Central memory CD8-positive, alpha-beta T cell (primary cell): ENCODE measurements around the gene PHC2.

Experiments
- ATAC-seq: fragments of 150-1000 bp; cut with Tn5 transposase; replicated peaks from 2 replicates; pipeline ENCODE4 v1.10.0; 2022; ENCODE audit warnings: mild to moderate bottlenecking, moderate FRiP score, moderate number of reproducible peaks; ENCODE audit not compliant: poor library complexity, severe bottlenecking; ENCODE audit errors: extremely low read depth
- DNase-seq, 2 donors: peaks; one replicate each; pipeline ENCODE4 v3.0.0; 2021; ENCODE audit warnings: low spot score in 2 of 2
- H3K27ac Mint-ChIP-seq: one replicate; pipeline ENCODE4 v1.8.0; 2022; ENCODE audit warnings: low read depth, mild to moderate bottlenecking, moderate library complexity, mixed read lengths
- H3K27me3 Mint-ChIP-seq: one replicate; pipeline ENCODE4 v1.8.0; 2022; ENCODE audit warnings: mixed read lengths
- H3K36me3 Mint-ChIP-seq: one replicate; pipeline ENCODE4 v1.8.0; 2022; ENCODE audit warnings: mild to moderate bottlenecking, moderate library complexity, mixed read lengths; ENCODE audit not compliant: insufficient read depth
- H3K4me1 Mint-ChIP-seq: one replicate; pipeline ENCODE4 v1.8.0; 2022; ENCODE audit warnings: mixed read lengths
- H3K4me3 Mint-ChIP-seq: one replicate; pipeline ENCODE4 v1.8.0; 2022; ENCODE audit warnings: mild to moderate bottlenecking, moderate library complexity, mixed read lengths
- H3K9me3 Mint-ChIP-seq: one replicate; pipeline ENCODE4 v1.8.0; 2022; ENCODE audit warnings: mixed read lengths

Gene PHC2

DNA sequence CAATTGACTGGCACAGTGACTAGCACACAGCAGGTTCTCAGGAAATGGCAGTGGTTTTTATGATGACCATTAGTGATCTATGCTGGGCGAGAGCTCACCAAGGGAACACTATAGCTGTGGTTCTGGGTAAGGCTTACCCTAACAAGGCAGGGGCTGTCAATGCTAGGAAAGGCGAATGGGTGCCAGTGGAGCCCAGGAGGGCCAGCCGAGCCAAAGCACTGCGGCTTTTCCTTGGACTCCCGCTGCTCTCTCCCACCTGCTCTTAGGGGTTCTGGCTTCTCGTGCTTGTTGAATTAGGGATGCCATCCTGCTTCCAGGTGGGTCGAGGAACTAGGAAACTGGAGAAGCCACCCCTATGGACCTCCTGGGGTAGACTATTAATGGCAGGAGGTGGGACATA lies 100.0 kb downstream of the PHC2 start:
- ATAC-seq: no peak
- H3K27me3 Mint-ChIP-seq: no peaks in the 10 kb centered on the region
- H3K4me1 Mint-ChIP-seq: peaks cover 7% of the 10 kb centered on the region
- no peak for DNase-seq
- H3K27ac Mint-ChIP-seq: no peak overlapping the region
- no peak overlapping the region for H3K4me3 Mint-ChIP-seq
- H3K36me3 Mint-ChIP-seq: peaks cover 48% of the 10 kb centered on the region
- H3K9me3 Mint-ChIP-seq: no peaks in the 10 kb centered on the region

GRCh38 chr1:33330361-33330890 lies 100.5 kb downstream of the PHC2 start:
- no peak for DNase-seq

DNA sequence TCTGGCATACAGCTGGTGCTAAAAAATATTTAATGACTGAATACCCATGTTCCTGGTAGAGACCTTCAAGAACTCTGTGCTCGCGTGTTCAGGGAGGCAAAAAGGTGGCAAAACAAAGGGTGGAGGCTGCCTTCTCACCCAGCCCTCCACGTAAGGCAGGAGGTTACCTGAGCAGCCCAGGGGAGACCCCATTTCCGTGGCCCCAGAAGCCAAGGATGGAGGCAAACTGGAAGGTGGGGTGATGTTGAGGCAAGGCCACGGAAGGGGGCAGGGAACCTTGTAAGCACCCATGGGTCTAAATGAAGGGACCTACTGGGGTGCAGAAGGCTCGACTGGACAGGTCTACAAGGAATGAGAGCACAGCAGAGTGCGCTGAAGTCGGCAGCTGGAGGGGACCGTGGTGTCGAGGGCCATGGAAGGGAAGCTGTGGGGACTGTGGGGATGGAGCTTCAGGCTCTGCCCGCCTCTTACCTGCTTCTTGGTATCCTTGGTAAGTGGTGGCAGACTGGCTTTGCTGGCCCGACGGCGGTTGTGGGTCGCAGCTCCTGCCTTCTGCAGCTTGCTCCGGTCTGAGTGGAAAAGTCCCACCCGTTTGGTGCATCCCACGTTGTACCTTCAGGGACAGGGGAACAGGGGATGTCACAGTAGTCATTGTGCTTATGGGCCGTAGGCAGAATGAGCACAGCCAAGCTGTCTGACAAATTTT lies 101.1 kb downstream of the PHC2 start:
- ATAC-seq: no peak
- Mint-ChIP-seq H3K27me3 (no peaks in the 10 kb centered on the region), H3K27ac (no peak overlapping the region), H3K4me1 (peaks cover under 1% of the 10 kb centered on the region), H3K9me3 (no peaks in the 10 kb centered on the region), H3K36me3 (peaks cover 54% of the 10 kb centered on the region), H3K4me3 (no peak overlapping the region)
- no peak for DNase-seq

More at GRCh38 chr1:33330361-33330890, 100.5 kb downstream of the PHC2 start:
- ATAC-seq: no peak
- Mint-ChIP-seq H3K9me3 (no peaks in the 10 kb centered on the region), H3K27me3 (no peaks in the 10 kb centered on the region), H3K36me3 (peaks cover 49% of the 10 kb centered on the region), H3K4me1 (peaks cover 7% of the 10 kb centered on the region), H3K4me3 (no peak overlapping the region), H3K27ac (no peak overlapping the region)

GRCh38 chr1:33328817-33329216 lies 102.1 kb downstream of the PHC2 start:
- no peak overlapping the region for H3K27ac Mint-ChIP-seq
- H3K4me1 Mint-ChIP-seq: no peaks in the 10 kb centered on the region
- H3K4me3 Mint-ChIP-seq: no peak overlapping the region
- peaks cover 57% of the 10 kb centered on the region for H3K36me3 Mint-ChIP-seq
- no peak for ATAC-seq
- H3K9me3 Mint-ChIP-seq: no peaks in the 10 kb centered on the region
- DNase-seq: no peak
- no peaks in the 10 kb centered on the region for H3K27me3 Mint-ChIP-seq

- Mint-ChIP-seq H3K4me3 (no peak overlapping the region), H3K36me3 (peaks cover 59% of the 10 kb centered on the region), H3K27me3 (no peaks in the 10 kb centered on the region), H3K4me1 (no peaks in the 10 kb centered on the region), H3K27ac (no peak overlapping the region), H3K9me3 (no peaks in the 10 kb centered on the region)
- DNase-seq (no peak), ATAC-seq (no peak)
These were observed 103.1 kb downstream of the PHC2 start for GRCh38 chr1:33327587-33328325.

DNA sequence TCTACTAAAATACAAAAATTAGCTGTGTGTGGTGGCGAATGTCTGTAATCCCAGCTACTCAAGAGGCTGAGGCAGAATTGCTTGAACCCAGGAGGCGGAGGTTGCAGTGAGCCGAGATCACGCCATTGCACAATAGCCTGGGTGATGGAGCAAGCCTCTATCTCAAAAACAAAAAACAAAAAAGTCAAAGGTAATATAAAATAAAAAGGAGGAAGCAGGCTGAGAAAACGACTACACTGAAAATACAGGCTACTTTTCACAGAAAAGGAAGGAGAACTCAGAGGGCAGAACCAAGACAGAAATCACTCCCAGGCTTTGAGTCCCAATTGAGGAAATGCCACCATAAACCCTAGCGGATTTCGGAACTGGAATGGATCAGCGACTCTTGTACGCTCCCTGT lies 104.1 kb downstream of the PHC2 start:
- H3K9me3 Mint-ChIP-seq: no peaks in the 10 kb centered on the region
- no peaks in the 10 kb centered on the region for H3K27me3 Mint-ChIP-seq
- DNase-seq (no peak), ATAC-seq (no peak)
- no peak overlapping the region for H3K27ac Mint-ChIP-seq
- no peaks in the 10 kb centered on the region for H3K4me1 Mint-ChIP-seq
- H3K4me3 Mint-ChIP-seq: no peak overlapping the region
- H3K36me3 Mint-ChIP-seq: peaks cover 54% of the 10 kb centered on the region

DNA sequence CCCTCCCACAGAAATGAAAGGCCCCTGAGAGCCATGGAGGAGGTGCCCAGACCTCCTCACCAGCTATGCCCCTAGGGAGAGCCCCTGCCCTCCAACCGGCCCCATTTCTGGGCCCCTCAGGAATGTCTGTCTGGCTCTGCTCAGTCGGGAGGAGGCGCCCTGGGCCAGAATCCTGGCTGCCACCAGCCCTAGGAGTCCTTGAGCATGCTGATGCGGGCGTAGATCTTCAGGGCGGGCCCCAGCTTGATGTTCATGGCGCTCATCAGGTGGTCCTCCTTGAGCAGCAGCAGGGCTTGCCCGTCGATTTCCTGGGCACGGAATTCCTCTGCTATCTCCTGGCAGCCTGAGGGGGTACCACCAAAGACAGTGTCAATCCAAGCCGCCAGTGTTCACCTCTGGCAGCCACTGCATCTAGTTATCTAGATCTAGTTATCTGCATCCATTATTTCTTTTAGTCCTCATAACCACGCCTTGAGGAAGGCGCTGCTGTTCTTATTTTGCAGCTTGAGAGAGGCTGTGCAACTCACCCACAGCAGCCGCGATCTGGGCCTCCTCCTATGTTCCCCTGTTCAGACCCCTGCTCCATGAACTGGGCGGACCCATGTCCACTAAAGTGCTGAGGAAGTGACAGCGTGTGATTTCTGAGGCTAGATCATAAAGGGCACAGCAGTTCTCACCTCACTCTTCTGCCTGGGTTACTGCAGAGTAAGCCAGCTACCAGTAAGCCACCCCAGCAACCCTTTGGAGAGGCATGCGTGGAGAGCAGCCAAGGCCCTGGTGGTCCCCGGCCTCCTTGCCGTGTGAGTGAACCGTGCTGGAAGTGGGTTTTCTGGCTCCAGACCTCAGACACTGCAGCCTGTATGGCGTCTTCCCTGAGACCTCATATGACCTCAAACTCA lies 106.0 kb downstream of the PHC2 start:
- H3K9me3 Mint-ChIP-seq: no peaks in the 10 kb centered on the region
- H3K27ac Mint-ChIP-seq: no peak overlapping the region
- no peak overlapping the region for H3K4me3 Mint-ChIP-seq
- peaks cover 44% of the 10 kb centered on the region for H3K36me3 Mint-ChIP-seq
- no peaks in the 10 kb centered on the region for H3K27me3 Mint-ChIP-seq
- H3K4me1 Mint-ChIP-seq: no peaks in the 10 kb centered on the region
- ATAC-seq (no peak), DNase-seq (no peak)

- DNase-seq (no peak), ATAC-seq (no peak)
- Mint-ChIP-seq H3K36me3 (peaks cover 41% of the 10 kb centered on the region), H3K4me1 (no peaks in the 10 kb centered on the region), H3K9me3 (no peaks in the 10 kb centered on the region), H3K27me3 (no peaks in the 10 kb centered on the region), H3K4me3 (no peak overlapping the region), H3K27ac (no peak overlapping the region)
These were observed 107.0 kb downstream of the PHC2 start for GRCh38 chr1:33323663-33324477.

- no peaks in the 10 kb centered on the region for H3K4me1 Mint-ChIP-seq
- H3K36me3 Mint-ChIP-seq: peaks cover 33% of the 10 kb centered on the region
- ATAC-seq: no peak
- H3K4me3 Mint-ChIP-seq: no peak overlapping the region
- no peak for DNase-seq
- H3K9me3 Mint-ChIP-seq: no peaks in the 10 kb centered on the region
- H3K27me3 Mint-ChIP-seq: no peaks in the 10 kb centered on the region
- H3K27ac Mint-ChIP-seq: no peak overlapping the region
These were observed 107.9 kb downstream of the PHC2 start for GRCh38 chr1:33322870-33323585.

- no peaks in the 10 kb centered on the region for H3K4me1 Mint-ChIP-seq
- H3K27ac Mint-ChIP-seq: no peak overlapping the region
These were observed 108.8 kb downstream of the PHC2 start for GRCh38 chr1:33322109-33322508.

GRCh38 chr1:33321178-33321577 lies 109.7 kb downstream of the PHC2 start:
- H3K36me3 Mint-ChIP-seq: peaks cover 22% of the 10 kb centered on the region
- DNase-seq (no peak), ATAC-seq (no peak)
- H3K27me3 Mint-ChIP-seq: no peaks in the 10 kb centered on the region
- no peak overlapping the region for H3K27ac Mint-ChIP-seq
- H3K4me3 Mint-ChIP-seq: no peak overlapping the region
- no peaks in the 10 kb centered on the region for H3K4me1 Mint-ChIP-seq
- H3K9me3 Mint-ChIP-seq: no peaks in the 10 kb centered on the region

More at GRCh38 chr1:33322109-33322508, 108.8 kb downstream of the PHC2 start:
- Mint-ChIP-seq H3K9me3 (no peaks in the 10 kb centered on the region), H3K27me3 (no peaks in the 10 kb centered on the region), H3K4me3 (no peak overlapping the region), H3K36me3 (peaks cover 26% of the 10 kb centered on the region)
- no peak for ATAC-seq
- DNase-seq: no peak
